ENCODE data around the gene GOLGA2.

- TF ChIP-seq SUZ12 (IDR thresholded peaks at IDR 0.05; ENCODE audit: extremely low read depth, insufficient read depth, insufficient read length), result no peak
- no peak for TF ChIP-seq ZNF274 (IDR thresholded peaks at IDR 0.05; ENCODE audit: low read depth, low read length)
- TF ChIP-seq YY1 (IDR thresholded peaks at IDR 0.05; ENCODE audit: insufficient read depth, insufficient read length), result no peak
These were observed 57.1 kb downstream of the GOLGA2 start for GRCh38 chr9:128218518-128219389.

Data from NT2/D1 (cell line).